COLO668 (cell line): ENCODE data around the gene ZNF625.
A peak's percentile ranks its signal among the peaks of the same experiment; 100 is the strongest.

Experiments
- DNase-seq: peaks from one replicate; lab custom pipeline; 2025; ENCODE audit not compliant: unreplicated experiment; lab: John Stamatoyannopoulos, UW

ZNF625 gene

GRCh38 chr19:12156223-12157058, at the start of gene ZNF625:
ZNF625 (minus strand) TSS chr19:12156734; CDS start chr19:12156558, 176 bp downstream.
- DNase-seq: peak; percentile 92

- DNase-seq: no peak
These were observed 48.8 kb upstream of the ZNF625 start for GRCh38 chr19:12205296-12205695.

GRCh38 chr19:12202250-12202649, 45.7 kb upstream of the ZNF625 start:
- peak; percentile 56 for DNase-seq

- DNase-seq: no peak
These were observed 43.4 kb upstream of the ZNF625 start for GRCh38 chr19:12199757-12200419.

- no peak for DNase-seq
These were observed 41.6 kb upstream of the ZNF625 start for GRCh38 chr19:12198136-12198535.

- DNase-seq: peak; percentile 91
These were observed 38.5 kb upstream of the ZNF625 start for GRCh38 chr19:12194827-12195731.

- DNase-seq: no peak
These were observed 31.1 kb upstream of the ZNF625 start for GRCh38 chr19:12187625-12188024.

- no peak for DNase-seq
These were observed 23.8 kb upstream of the ZNF625 start for GRCh38 chr19:12180377-12180776.

GRCh38 chr19:12166626-12167025, 10.1 kb upstream of the ZNF625 start:
- DNase-seq: no peak

- DNase-seq: no peak
These were observed 7.3 kb upstream of the ZNF625 start for GRCh38 chr19:12163826-12164225.

GRCh38 chr19:12162882-12163806, 6.6 kb upstream of the ZNF625 start, which contains the start of gene ZNF136:
ZNF136 (plus strand) TSS chr19:12163096; CDS start chr19:12163204, 108 bp downstream.
- DNase-seq: peak; percentile 96

- no peak for DNase-seq
These were observed 6.0 kb upstream of the ZNF625 start for GRCh38 chr19:12162513-12162881.

GRCh38 chr19:12159773-12160414, 3.4 kb upstream of the ZNF625 start:
- DNase-seq: no peak

GRCh38 chr19:12155324-12155860, 1.1 kb downstream of the ZNF625 start:
- no peak for DNase-seq

- DNase-seq: no peak
These were observed 11.2 kb downstream of the ZNF625 start for GRCh38 chr19:12145348-12145747.

GRCh38 chr19:12141405-12141736, 15.2 kb downstream of the ZNF625 start:
- no peak for DNase-seq

GRCh38 chr19:12140545-12141404, 15.8 kb downstream of the ZNF625 start:
- DNase-seq: peak; percentile 89

GRCh38 chr19:12139885-12140544, 16.5 kb downstream of the ZNF625 start, which contains the start of gene ZNF20:
ZNF20 (minus strand) TSS chr19:12140350; CDS start chr19:12140182, 168 bp downstream.
- DNase-seq: peak; percentile 95
